Kidney epithelial cell (primary cell): ENCODE data around the gene FBXO34. TPM values are rescaled to one million over a fixed set of nuclear protein-coding genes. Genes with fewer than 3 reads are reported as not detected.

Experiments
- DNase-seq: peaks from one replicate; pipeline ENCODE4 v3.0.0-alpha.2; 2010; ENCODE audit warnings: low read depth
- H3K27me3 ChIP-seq: 2 replicates; pipeline ENCODE4 v1.6.0; 2011; ENCODE audit warnings: low read length; ENCODE audit not compliant: control insufficient read depth, insufficient read depth
- H3K36me3 ChIP-seq: 2 replicates; pipeline ENCODE4 v1.5.1; 2011; ENCODE audit warnings: low read length; ENCODE audit not compliant: control insufficient read depth, insufficient read depth
- H3K4me3 ChIP-seq: 2 replicates; pipeline ENCODE4 v1.5.1; 2011; ENCODE audit warnings: low read depth, mild to moderate bottlenecking, control low read depth, low read length
- CTCF ChIP-seq: IDR thresholded peaks from 2 replicates; pipeline ENCODE4 v1.5.1; 2011; ENCODE audit warnings: mild to moderate bottlenecking, moderate library complexity, low read length, control low read depth, inconsistent platforms; ENCODE audit not compliant: insufficient read depth, poor library complexity, severe bottlenecking
- total RNA-seq: library from RNA; depleted of rRNA; stranded (reverse); fragments of >200 nt; gene quantifications from 2 replicates; pipeline ENCODE4 v1.2.3, GENCODE V29; 2015

FBXO34 gene
- total RNA-seq, 1 donor from 2014 or later: 18.4 TPM

GRCh38 chr14:55361190-55361589 lies 90.0 kb downstream of the FBXO34 start:
- DNase-seq: no peak
- Histone ChIP-seq H3K4me3 (no peak overlapping the region), H3K27me3 (no peaks in the 10 kb centered on the region), H3K36me3 (no peaks in the 10 kb centered on the region)
- TF ChIP-seq CTCF: no peak

- no peak for DNase-seq
- Histone ChIP-seq H3K27me3 (no peaks in the 10 kb centered on the region), H3K36me3 (no peaks in the 10 kb centered on the region), H3K4me3 (no peak overlapping the region)
- no peak for TF ChIP-seq CTCF
These were observed 95.0 kb downstream of the FBXO34 start for GRCh38 chr14:55366271-55366670.

- no peak for TF ChIP-seq CTCF
- H3K36me3 ChIP-seq: no peaks in the 10 kb centered on the region
- DNase-seq: no peak
- no peaks in the 10 kb centered on the region for H3K27me3 ChIP-seq
- no peak overlapping the region for H3K4me3 ChIP-seq
These were observed 99.7 kb downstream of the FBXO34 start for GRCh38 chr14:55370883-55371455.

GRCh38 chr14:55372423-55372822 lies 101.2 kb downstream of the FBXO34 start:
- no peak for DNase-seq
- no peak for TF ChIP-seq CTCF
- Histone ChIP-seq H3K4me3 (no peak overlapping the region), H3K36me3 (no peaks in the 10 kb centered on the region), H3K27me3 (no peaks in the 10 kb centered on the region)

- TF ChIP-seq CTCF: no peak
- no peak for DNase-seq
- Histone ChIP-seq H3K4me3 (no peak overlapping the region), H3K36me3 (no peaks in the 10 kb centered on the region), H3K27me3 (no peaks in the 10 kb centered on the region)
These were observed 101.6 kb downstream of the FBXO34 start for GRCh38 chr14:55372825-55373224.

- DNase-seq: no peak
These were observed 102.8 kb downstream of the FBXO34 start for GRCh38 chr14:55373784-55374705.

More at GRCh38 chr14:55373784-55374705, 102.8 kb downstream of the FBXO34 start:
- TF ChIP-seq CTCF: no peak
- no peak overlapping the region for H3K4me3 ChIP-seq
- H3K36me3 ChIP-seq: peaks cover 1% of the 10 kb centered on the region
- H3K27me3 ChIP-seq: no peaks in the 10 kb centered on the region
